K562 (cell line): ENCODE data around the gene CKM. TPM values are rescaled to one million over a fixed set of nuclear protein-coding genes. Genes with fewer than 3 reads are reported as not detected.

Experiments used
- ATAC-seq: fragments of 200-7000 bp; cut with Tn5 transposase; 3 replicates; pipeline ENCODE4 v1.9.1; 2020; ENCODE audit warnings: moderate library complexity
- BruUV-seq: library from RNA; stranded (reverse); fragments of 400-500 nt; replicated peaks from 2 replicates; lab custom pipeline; 2021; lab: Mats Ljungman, UMichigan
- CTCF ChIA-PET: fragments of 300-600 bp; formaldehyde crosslinking; extraction: SDS; loops from one replicate; lab custom pipeline; 2021; ENCODE audit warnings: low intra/inter-chr PET ratio; lab: Yijun Ruan, JAX
- POLR2A ChIA-PET: fragments of 300-600, 350-650 bp; sonication (Branson Sonifier 250); formaldehyde crosslinking; extraction: SDS; loops from one replicate; lab custom pipeline; 2021; ENCODE audit warnings: antibody characterized with exemption, inconsistent platforms; lab: Yijun Ruan, JAX
- DNase-seq, 4 experiments: peaks; one replicate each; pipeline versions ENCODE4 v3.0.0 to v3.0.0-alpha.2; 2011 to 2018; ENCODE audit warnings: low spot score in 3 of 4, mixed read lengths in 3 of 4; ENCODE audit errors: extremely low read depth in 1 of 4
- FAIRE-seq: peaks from 2 replicates; lab custom pipeline; 2011; peaks lifted over from hg19 to GRCh38; lab: Jason Lieb, UNC
- H2AFZ ChIP-seq: 2 replicates; pipeline ENCODE4 v1.6.0; 2011; ENCODE audit warnings: low read depth, low read length, control low read depth, inconsistent platforms
- H3K27ac ChIP-seq: fragments of 200-600 bp; 3 replicates; pipeline ENCODE4 v1.8.0; 2011; ENCODE audit warnings: low read depth, mild to moderate bottlenecking, control low read depth, inconsistent platforms, low read length, moderate library complexity, mixed read lengths; ENCODE audit errors: extremely low read depth
- H3K27me3 ChIP-seq, 2 experiments: fragments of 300-600 bp in 1 of 2; 2 replicates in 1 of 2; 3 replicates in 1 of 2; pipeline versions ENCODE4 v1.6.0 to v1.8.0; 2011; ENCODE audit warnings: inconsistent platforms in 2 of 2, low read length in 2 of 2, mild to moderate bottlenecking in 1 of 2, mixed read lengths in 1 of 2, moderate library complexity in 1 of 2; ENCODE audit not compliant: control insufficient read depth in 2 of 2, insufficient read depth in 2 of 2
- H3K36me3 ChIP-seq: fragments of 300-600 bp; 3 replicates; pipeline ENCODE4 v1.8.0; 2011; ENCODE audit warnings: mild to moderate bottlenecking, low read length, inconsistent platforms; ENCODE audit not compliant: control insufficient read depth, insufficient read depth
- H3K4me1 ChIP-seq, 2 experiments: fragments of 200-600 bp in 1 of 2; replicated peaks in 1 of 2; 2 replicates in 1 of 2; 3 replicates in 1 of 2; pipeline versions ENCODE4 v1.5.1 to v1.8.0; 2011; ENCODE audit warnings: inconsistent platforms in 2 of 2, low read length in 2 of 2, mild to moderate bottlenecking in 1 of 2, mixed read lengths in 1 of 2, moderate library complexity in 1 of 2; ENCODE audit not compliant: control insufficient read depth in 2 of 2, insufficient read depth in 2 of 2
- H3K4me2 ChIP-seq: 2 replicates; pipeline ENCODE4 v1.6.1; 2011; ENCODE audit warnings: low read length, control low read depth, inconsistent platforms, mixed read lengths; ENCODE audit not compliant: insufficient read depth
- H3K4me3 ChIP-seq: fragments of 200-600 bp; sonication (generic), shearing (Covaris generic); 2 replicates; pipeline ENCODE4 v1.5.1; 2016; ENCODE audit warnings: control low read depth, inconsistent platforms
- H3K79me2 ChIP-seq: fragments of 200-600 bp; 3 replicates; pipeline ENCODE4 v1.8.0; 2011; ENCODE audit warnings: low read length, inconsistent platforms; ENCODE audit not compliant: control insufficient read depth, insufficient read depth
- H3K9ac ChIP-seq, 2 experiments: 2 replicates each; pipeline versions ENCODE4 v1.6.0 to v1.6.1; 2011; ENCODE audit warnings: low read depth in 2 of 2, low read length in 2 of 2, control low read depth in 1 of 2, inconsistent platforms in 1 of 2, mild to moderate bottlenecking in 1 of 2, mixed read lengths in 1 of 2; ENCODE audit not compliant: insufficient read depth in 1 of 2
- H3K9me1 ChIP-seq: one replicate; pipeline ENCODE4 v1.6.0; 2011; ENCODE audit warnings: inconsistent platforms, mild to moderate bottlenecking, low read length, moderate library complexity; ENCODE audit not compliant: control insufficient read depth, insufficient read depth
- H3K9me3 ChIP-seq: replicated peaks from 2 replicates; pipeline ENCODE4 v1.5.1; 2011; ENCODE audit warnings: low read depth, low read length, inconsistent platforms; ENCODE audit not compliant: control insufficient read depth, insufficient read depth
- H4K20me1 ChIP-seq: replicated peaks from 2 replicates; pipeline ENCODE4 v1.6.1; 2011; ENCODE audit warnings: low read length, inconsistent platforms, mixed read lengths; ENCODE audit not compliant: control insufficient read depth, insufficient read depth
- ATF4 ChIP-seq: fragments of 450-650 bp; formaldehyde crosslinking; IDR thresholded peaks from 2 replicates; pipeline ENCODE4 v1.4.0; 2022; ENCODE audit warnings: mild to moderate bottlenecking, moderate library complexity
- C11orf30 ChIP-seq: fragments of 450-650 bp; IDR thresholded peaks from 2 replicates; pipeline ENCODE4 v1.6.1; 2016; ENCODE audit warnings: low read depth, mild to moderate bottlenecking
- CHCHD3 ChIP-seq: fragments of 250-450 bp; sonication (Bioruptor Pico); IDR thresholded peaks from 2 replicates; pipeline ENCODE4 v2.1.2; 2022; ENCODE audit warnings: mild to moderate bottlenecking
- FOXJ2 ChIP-seq: fragments of 200-800 bp; sonication (Bioruptor generic); IDR thresholded peaks from 2 replicates; pipeline ENCODE4 v1.6.1; 2016; ENCODE audit warnings: missing genetic modification characterization, missing compliant biosample characterization
- HDAC6 ChIP-seq: IDR thresholded peaks from 2 replicates; pipeline ENCODE4 v1.6.1; 2012; ENCODE audit warnings: low read depth, mild to moderate bottlenecking, control low read depth, inconsistent platforms, low read length, moderate library complexity
- MEF2D ChIP-seq: conservative IDR thresholded peaks from 2 replicates; pipeline ENCODE4 v1.6.1; 2016; ENCODE audit warnings: low read depth, missing genetic modification characterization, missing compliant biosample characterization
- POLR2AphosphoS5 ChIP-seq: IDR thresholded peaks from 2 replicates; pipeline ENCODE4 v1.6.1; 2011; ENCODE audit warnings: mild to moderate bottlenecking, low read depth, low read length, moderate library complexity; ENCODE audit not compliant: control insufficient read depth, insufficient read depth
- POLR2G ChIP-seq: fragments of 200-400 bp; formaldehyde crosslinking; IDR thresholded peaks from 2 replicates; pipeline ENCODE4 v1.6.1; 2017; ENCODE audit warnings: low read depth, mild to moderate bottlenecking, antibody characterized with exemption, low read length, moderate library complexity
- RBM39 ChIP-seq: fragments of 200-400 bp; formaldehyde crosslinking; optimal IDR thresholded peaks from 2 replicates; pipeline ENCODE3; 2018; ENCODE audit warnings: low read depth, low read length
- SMAD2 ChIP-seq: fragments of 150-350 bp; IDR thresholded peaks from 2 replicates; pipeline ENCODE4 v1.6.1; 2014; ENCODE audit warnings: low read depth, mild to moderate bottlenecking, low read length
- SMAD3 ChIP-seq: fragments of 450-650 bp; formaldehyde crosslinking; conservative IDR thresholded peaks from 2 replicates; pipeline ENCODE4 v1.4.0; 2020; ENCODE audit warnings: mild to moderate bottlenecking
- TAF15 ChIP-seq: fragments of 200-400 bp; formaldehyde crosslinking; IDR thresholded peaks from 2 replicates; pipeline ENCODE4 v1.6.1; 2017; ENCODE audit warnings: mild to moderate bottlenecking, low read depth, low read length, moderate library complexity
- ZBTB7A ChIP-seq: IDR thresholded peaks from 2 replicates; pipeline ENCODE4 v1.6.1; 2011; ENCODE audit warnings: low read depth, mild to moderate bottlenecking, low read length, moderate library complexity, borderline replicate concordance; ENCODE audit not compliant: control insufficient read depth
- ZNF212 ChIP-seq: fragments of 450-650 bp; formaldehyde crosslinking; IDR thresholded peaks from 2 replicates; pipeline ENCODE4 v1.4.0; 2020; ENCODE audit warnings: mild to moderate bottlenecking
- ZNF23 ChIP-seq: fragments of 250-450 bp; sonication (Bioruptor Pico); IDR thresholded peaks from 2 replicates; pipeline ENCODE4 v1.4.0; 2020; ENCODE audit warnings: mild to moderate bottlenecking
- ZNF780A ChIP-seq: fragments of 250-450 bp; sonication (Bioruptor Pico); IDR thresholded peaks from 2 replicates; pipeline ENCODE4 v1.5.0; 2021; ENCODE audit warnings: mild to moderate bottlenecking
- ZSCAN32 ChIP-seq: fragments of 450-650 bp; formaldehyde crosslinking; IDR thresholded peaks from 2 replicates; pipeline ENCODE4 v1.4.0; 2020; ENCODE audit warnings: mild to moderate bottlenecking, moderate library complexity
- WGBS: fragments of 100-300 bp; shearing (Covaris generic); methylation state at CpG from one replicate; pipeline ENCODE4 v1.1.6; 2016; ENCODE audit warnings: low coverage, mixed read lengths; ENCODE audit not compliant: insufficient coverage; ENCODE audit errors: missing lambda C conversion rate; 5-methylcytosine and 5-hydroxymethylcytosine counted together
- in situ Hi-C: fragments of 300-500 bp; cut with MboI; formaldehyde crosslinking; loops from 4 replicates; pipeline ENCODE4 v1.15.0; 2018; ENCODE audit warnings: inconsistent platforms, mixed read lengths
- intact Hi-C: fragments of 100-400 bp; cut with micrococcal nuclease; formaldehyde crosslinking; loops from 2 replicates; pipeline ENCODE4 v1.14.2; 2022
- polyA plus RNA-seq, 8 experiments: library from polyadenylated mRNA; depleted of rRNA in 4 of 8; stranded (reverse) in 5 of 8; unstranded in 3 of 8; fragments of >200 nt; fragmentation: Nextera tagmentation in 2 of 8; fragmentation: Illumina TruSeq in 1 of 8; extraction: Ambion mirVana in 2 of 8; extraction: Trizol in 1 of 8; gene quantifications; 2 replicates each; pipeline versions ENCODE4 v1.2.1 to v1.2.3, GENCODE V29; 2011 to 2014; ENCODE audit warnings: inconsistent platforms in 1 of 8, missing spikeins in 1 of 8
- total RNA-seq, 7 experiments: library from RNA; depleted of rRNA in 6 of 7; stranded (reverse); fragments of >200 nt in 6 of 7; fragmentation: Illumina TruSeq in 2 of 7; extraction: Trizol in 2 of 7; gene quantifications; 2 replicates each; pipeline versions ENCODE4 v1.2.1 to v1.2.3, GENCODE V29; 2011 to 2021; ENCODE audit warnings: low replicate concordance in 1 of 7
- TF ChIP-seq, protein P1 (sequence below): fragments of 450-650 bp; IDR thresholded peaks from 2 replicates; pipeline ENCODE4 v1.6.1; 2017; ENCODE audit warnings: mild to moderate bottlenecking, moderate library complexity

Gene CKM
- total and polyA plus RNA-seq, 9 of the 15 experiments (the other 6 are each of a cell fraction or from before 2014, with no cell fraction given): 0.06 to 0.17 (median 0.09) TPM; not detected in 4

DNA sequence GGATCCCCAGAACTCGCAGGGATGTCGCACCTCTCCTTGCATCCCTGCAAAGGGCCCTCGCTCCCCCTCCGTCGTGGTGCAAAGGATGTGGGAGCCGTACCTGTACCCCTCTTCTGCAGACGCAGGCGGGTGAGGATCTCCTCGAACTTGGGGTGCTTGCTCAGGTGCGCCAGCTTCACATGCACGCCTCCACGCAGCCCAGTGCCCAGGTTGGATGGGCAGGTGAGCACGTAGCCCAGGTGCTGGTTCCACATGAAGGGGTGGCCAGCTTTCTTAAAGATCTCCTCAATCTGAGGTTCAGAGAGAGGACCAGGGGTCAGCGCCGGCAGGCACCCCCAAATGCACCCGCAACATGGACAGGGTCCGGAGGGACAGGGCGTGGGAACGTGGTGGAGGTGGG lies 15.3 kb downstream of the CKM start (continued):
- no peak for TF ChIP-seq SMAD3 (CRISPR knock-in tag)
- TF ChIP-seq ZNF23 (CRISPR knock-in tag): no peak
- TF ChIP-seq FOXJ2 (tag): no peak
- TF ChIP-seq POLR2G: peak; percentile 51; the same call in 1 of the 2 replicates
- TF ChIP-seq, protein P1, sequence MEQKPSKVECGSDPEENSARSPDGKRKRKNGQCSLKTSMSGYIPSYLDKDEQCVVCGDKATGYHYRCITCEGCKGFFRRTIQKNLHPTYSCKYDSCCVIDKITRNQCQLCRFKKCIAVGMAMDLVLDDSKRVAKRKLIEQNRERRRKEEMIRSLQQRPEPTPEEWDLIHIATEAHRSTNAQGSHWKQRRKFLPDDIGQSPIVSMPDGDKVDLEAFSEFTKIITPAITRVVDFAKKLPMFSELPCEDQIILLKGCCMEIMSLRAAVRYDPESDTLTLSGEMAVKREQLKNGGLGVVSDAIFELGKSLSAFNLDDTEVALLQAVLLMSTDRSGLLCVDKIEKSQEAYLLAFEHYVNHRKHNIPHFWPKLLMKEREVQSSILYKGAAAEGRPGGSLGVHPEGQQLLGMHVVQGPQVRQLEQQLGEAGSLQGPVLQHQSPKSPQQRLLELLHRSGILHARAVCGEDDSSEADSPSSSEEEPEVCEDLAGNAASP: no peak
- TF ChIP-seq HDAC6: no peak
- TF ChIP-seq, all 486 proteins: peak for 2

GRCh38 chr19:45306518-45307027 lies 16.1 kb downstream of the CKM start:
- H2AFZ ChIP-seq: peak overlapping the region; percentile 48; the same call in 1 of the 2 replicates
- no peaks in the 10 kb centered on the region for H3K36me3 ChIP-seq
- H3K4me3 ChIP-seq: no peak overlapping the region
- ChIA-PET POLR2A (interaction anchor here (0.6 to 1.1 kb wide), 2 partner anchors 37 to 84 kb away, joined by 3 to 5 read pairs; no protein-coding TSS in a partner anchor), CTCF (no interaction called here)
- FAIRE-seq (no peak), ATAC-seq (0 out of 3 replicates have a peak, but pooled peaks have one; percentile 5), DNase-seq (peak in 3 of 4 experiments; percentile 32 to 46 (median 34))
- H3K27ac ChIP-seq: no peak overlapping the region
- peaks cover 4 to 19% of the 10 kb centered on the region in 2 experiments; a peak in 4 of 5 replicates for H3K4me1 ChIP-seq
- no peak overlapping the region for H3K4me2 ChIP-seq
- in situ Hi-C loops: no loop called here
- H3K27me3 ChIP-seq: no peaks in the 10 kb centered on the region
- WGBS: 56% methylated on average over 18 of the region's 18 CpGs
- no TSS peak for BruUV-seq
- peak overlapping the region in 1 of 2 experiments; percentile 62; a peak in 2 of 4 replicates for H3K9ac ChIP-seq
- intact Hi-C loops: no loop called here
- no peaks in the 10 kb centered on the region for H3K79me2 ChIP-seq
- no peaks in the 10 kb centered on the region for H3K9me1 ChIP-seq
- H4K20me1 ChIP-seq: no peaks in the 10 kb centered on the region
- 0 out of 2 replicates have a peak, but pooled peaks cover 2% of the 10 kb centered on the region for H3K9me3 ChIP-seq
- TF ChIP-seq, protein P1: no peak
- no peak for TF ChIP-seq CHCHD3 (CRISPR knock-in tag)
- TF ChIP-seq C11orf30: no peak
- 0 out of 2 replicates have a peak, but pooled peaks have one; percentile 18 for TF ChIP-seq ZBTB7A
- TF ChIP-seq POLR2AphosphoS5: no peak
- no peak for TF ChIP-seq RBM39
- TF ChIP-seq MEF2D (tag): no peak
- TF ChIP-seq ZNF212 (CRISPR knock-in tag): no peak
- TF ChIP-seq SMAD2: no peak
- TF ChIP-seq ATF4 (CRISPR knock-in tag): no peak
- no peak for TF ChIP-seq ZSCAN32 (CRISPR knock-in tag)
- TF ChIP-seq TAF15: no peak
- no peak for TF ChIP-seq ZNF780A (CRISPR knock-in tag)
